Measurements from ENCODE around the gene CPVL.

DNA sequence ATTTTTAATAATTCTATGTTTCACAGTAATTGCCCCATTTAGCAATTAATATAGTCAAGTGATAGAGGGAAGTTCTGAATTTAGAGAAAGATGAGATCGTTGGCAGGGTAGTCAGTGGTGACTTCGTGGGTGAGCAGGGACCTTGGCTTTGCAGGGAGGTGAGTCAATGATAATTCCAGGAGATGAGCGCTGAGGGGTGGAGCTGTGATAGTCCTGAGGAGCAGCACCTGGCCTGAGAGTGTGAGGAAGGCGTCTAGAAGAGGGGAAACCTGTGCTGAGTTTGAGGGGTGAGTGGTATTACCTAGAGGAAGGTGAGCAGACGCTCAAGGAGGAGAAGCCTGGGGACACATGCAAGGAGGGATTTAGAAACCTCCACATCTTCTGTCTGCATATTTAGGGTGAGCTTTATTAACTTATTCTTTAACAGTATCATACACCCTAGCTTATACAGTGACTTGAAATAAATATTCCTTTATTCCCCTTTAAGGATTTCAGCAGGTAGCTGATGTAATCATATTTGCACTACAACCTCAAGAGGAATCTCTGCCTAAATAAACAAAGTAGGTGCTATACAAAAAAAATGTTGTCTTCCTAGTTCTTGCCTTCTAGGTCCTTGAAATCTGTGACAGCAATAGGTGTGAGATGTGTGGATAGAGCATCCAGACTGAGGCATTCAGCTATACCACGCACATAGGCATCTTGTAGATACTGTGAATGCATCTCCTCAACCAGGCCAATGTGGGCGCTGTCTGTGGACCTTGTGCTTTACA, 186.1 kb downstream of the CPVL start:
- TF ChIP-seq, protein P1, sequence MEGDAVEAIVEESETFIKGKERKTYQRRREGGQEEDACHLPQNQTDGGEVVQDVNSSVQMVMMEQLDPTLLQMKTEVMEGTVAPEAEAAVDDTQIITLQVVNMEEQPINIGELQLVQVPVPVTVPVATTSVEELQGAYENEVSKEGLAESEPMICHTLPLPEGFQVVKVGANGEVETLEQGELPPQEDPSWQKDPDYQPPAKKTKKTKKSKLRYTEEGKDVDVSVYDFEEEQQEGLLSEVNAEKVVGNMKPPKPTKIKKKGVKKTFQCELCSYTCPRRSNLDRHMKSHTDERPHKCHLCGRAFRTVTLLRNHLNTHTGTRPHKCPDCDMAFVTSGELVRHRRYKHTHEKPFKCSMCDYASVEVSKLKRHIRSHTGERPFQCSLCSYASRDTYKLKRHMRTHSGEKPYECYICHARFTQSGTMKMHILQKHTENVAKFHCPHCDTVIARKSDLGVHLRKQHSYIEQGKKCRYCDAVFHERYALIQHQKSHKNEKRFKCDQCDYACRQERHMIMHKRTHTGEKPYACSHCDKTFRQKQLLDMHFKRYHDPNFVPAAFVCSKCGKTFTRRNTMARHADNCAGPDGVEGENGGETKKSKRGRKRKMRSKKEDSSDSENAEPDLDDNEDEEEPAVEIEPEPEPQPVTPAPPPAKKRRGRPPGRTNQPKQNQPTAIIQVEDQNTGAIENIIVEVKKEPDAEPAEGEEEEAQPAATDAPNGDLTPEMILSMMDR (IDR thresholded peaks at IDR 0.05): no peak
- TF ChIP-seq POLR2A (IDR thresholded peaks at IDR 0.05): no peak
- no peak for TF ChIP-seq EP300 (IDR thresholded peaks at IDR 0.05)

Measured in tibial nerve (tissue), 4 donors.